COLO829 (cell line): Measurements from ENCODE around the gene CDK16.

Experiments used
- DNase-seq: peaks from one replicate; pipeline ENCODE4 v3.0.0; 2012; ENCODE audit warnings: low spot score

CDK16 gene

GRCh38 chrX:47186096-47186740 lies 32.3 kb upstream of the CDK16 start:
- DNase-seq: no peak

GRCh38 chrX:47187106-47187677 lies 31.3 kb upstream of the CDK16 start:
- no peak for DNase-seq

GRCh38 chrX:47189906-47190305 lies 28.6 kb upstream of the CDK16 start:
- no peak for DNase-seq

GRCh38 chrX:47190445-47191269 lies 27.8 kb upstream of the CDK16 start:
- peak; percentile 80 for DNase-seq

DNA sequence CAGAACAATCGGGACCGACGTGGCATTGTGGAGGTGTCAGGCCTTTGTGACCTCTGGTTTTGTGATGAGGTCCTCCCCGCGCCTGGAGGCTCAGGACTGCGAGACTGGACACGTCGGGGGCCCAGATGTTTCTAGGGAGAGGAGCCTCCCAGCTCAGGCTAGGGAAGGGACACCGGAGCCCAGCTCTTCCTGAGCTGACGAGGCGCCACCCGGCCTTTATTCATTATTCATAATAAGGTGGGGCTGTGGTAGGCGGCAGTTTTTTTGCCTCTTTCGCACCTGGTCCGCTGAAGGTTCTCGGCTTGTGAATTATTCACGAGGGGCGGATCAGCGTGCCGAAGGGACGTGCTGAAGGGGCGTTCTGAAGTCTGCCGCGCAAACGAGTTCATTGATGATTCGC lies 27.1 kb upstream of the CDK16 start:
- DNase-seq: no peak

DNA sequence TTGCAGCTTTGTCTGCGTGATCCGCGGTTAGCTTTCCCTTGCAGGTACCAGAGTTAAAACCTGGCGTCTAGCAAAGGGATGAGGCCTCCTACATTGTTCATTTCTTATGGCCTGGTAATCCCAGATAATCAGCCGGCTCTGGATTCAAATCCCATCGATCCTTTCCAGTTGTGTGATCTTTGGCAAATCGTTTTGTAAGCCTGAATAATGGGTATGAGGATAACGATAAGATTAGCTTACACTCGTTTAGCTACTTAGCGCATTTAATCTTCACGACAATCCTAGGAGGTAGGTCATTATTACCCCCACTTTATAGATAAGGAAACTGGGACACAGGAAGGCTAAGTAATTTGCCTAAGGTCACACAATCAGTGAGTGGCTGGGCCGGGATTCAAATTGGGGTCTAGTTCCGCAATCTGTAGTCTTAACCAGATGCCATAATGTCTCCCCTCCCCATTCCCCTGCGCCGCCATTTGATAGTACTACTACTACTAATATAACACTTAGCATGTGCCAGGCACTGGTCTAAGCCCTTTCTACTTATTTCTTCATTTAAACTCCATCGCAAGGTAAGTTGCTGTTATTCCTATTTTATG lies 26.6 kb upstream of the CDK16 start:
- no peak for DNase-seq

DNA sequence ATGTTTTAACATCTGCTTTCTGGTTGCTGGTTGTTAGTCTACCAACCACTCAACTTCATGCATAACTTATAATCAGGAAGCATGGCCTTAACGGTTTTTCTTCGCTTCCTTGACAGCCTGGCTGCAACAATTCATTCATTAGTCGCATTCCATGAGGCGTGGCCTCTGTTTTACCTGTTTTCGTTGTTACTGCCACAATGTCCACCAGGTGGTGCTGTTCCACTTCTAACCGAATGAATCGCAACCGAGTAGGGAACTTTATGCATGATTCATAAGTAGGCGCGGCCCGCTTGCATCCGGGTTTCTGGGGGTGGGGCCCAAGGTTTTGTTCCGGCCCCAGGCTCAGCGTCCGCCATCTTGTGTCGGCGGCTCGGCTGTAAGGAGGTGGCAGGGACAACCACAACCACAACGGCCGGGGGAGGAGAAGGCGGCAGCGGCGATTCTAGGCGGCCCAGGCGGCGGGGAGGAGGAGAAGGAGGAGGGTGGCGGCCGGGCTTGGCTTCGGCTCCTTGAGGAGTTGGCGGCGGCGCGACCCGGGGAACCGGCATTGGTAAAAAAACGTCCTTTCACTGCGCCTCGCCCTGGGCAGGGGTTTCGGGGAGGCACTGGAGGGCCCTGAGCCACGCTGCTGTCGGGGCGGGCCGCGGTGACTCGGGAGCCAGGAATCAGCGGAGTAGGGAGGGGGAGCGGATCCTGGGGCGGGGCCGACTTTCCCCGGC lies 24.8 kb upstream of the CDK16 start, which contains the start of gene UBA1:
TSS of gene UBA1 (plus strand) at position 355 of the 719 bp plus-strand sequence. CDS start 4,974 bp downstream, outside the sequence.
- DNase-seq: peak; percentile 91

GRCh38 chrX:47194194-47194787 lies 24.2 kb upstream of the CDK16 start:
- no peak for DNase-seq

DNA sequence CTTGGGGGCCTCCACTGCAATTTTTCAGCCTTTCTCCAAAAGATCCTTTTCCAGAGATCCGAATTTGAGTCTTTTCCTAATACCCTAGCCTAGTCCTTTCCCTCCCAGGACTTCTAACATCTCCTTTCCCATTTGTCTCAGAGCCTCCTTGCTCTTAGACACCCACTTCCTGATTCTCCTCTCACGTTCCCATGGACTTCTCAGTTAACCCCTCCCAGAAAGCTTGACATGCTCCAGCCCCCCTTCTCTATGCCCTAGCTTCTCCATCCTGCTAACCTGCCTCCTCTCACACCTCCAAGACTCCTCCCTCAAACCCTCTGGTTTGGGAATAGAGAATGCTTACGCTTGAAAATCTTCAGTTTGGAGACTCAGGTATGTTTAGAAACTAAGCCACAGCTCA lies 22.4 kb upstream of the CDK16 start:
- no peak for DNase-seq

- DNase-seq: no peak
Observed at GRCh38 chrX:47197526-47197925, 21.0 kb upstream of the CDK16 start.

GRCh38 chrX:47198026-47198686 lies 20.3 kb upstream of the CDK16 start:
- no peak for DNase-seq

DNA sequence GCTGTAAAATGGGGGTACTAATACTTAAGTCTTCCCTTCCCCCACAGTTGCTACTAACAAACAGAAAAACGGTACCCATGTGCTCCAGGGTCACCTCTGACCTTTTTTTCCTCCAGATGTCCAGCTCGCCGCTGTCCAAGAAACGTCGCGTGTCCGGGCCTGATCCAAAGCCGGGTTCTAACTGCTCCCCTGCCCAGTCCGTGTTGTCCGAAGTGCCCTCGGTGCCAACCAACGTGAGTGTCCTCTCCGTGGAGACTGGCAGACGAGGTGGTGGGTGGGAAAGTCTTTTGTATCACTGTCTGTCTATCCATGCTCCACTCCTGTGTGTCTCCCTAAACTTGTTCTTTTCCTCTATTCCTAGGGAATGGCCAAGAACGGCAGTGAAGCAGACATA lies 19.8 kb upstream of the CDK16 start:
- DNase-seq: no peak

- no peak for DNase-seq
Observed at GRCh38 chrX:47199286-47199685, 19.2 kb upstream of the CDK16 start.

- DNase-seq: no peak
Observed at GRCh38 chrX:47200385-47201150, 17.9 kb upstream of the CDK16 start.

- DNase-seq: no peak
Observed at GRCh38 chrX:47201345-47201944, 17.0 kb upstream of the CDK16 start.

GRCh38 chrX:47202316-47202715 lies 16.2 kb upstream of the CDK16 start:
- DNase-seq: no peak

GRCh38 chrX:47202877-47203276 lies 15.6 kb upstream of the CDK16 start:
- no peak for DNase-seq

DNA sequence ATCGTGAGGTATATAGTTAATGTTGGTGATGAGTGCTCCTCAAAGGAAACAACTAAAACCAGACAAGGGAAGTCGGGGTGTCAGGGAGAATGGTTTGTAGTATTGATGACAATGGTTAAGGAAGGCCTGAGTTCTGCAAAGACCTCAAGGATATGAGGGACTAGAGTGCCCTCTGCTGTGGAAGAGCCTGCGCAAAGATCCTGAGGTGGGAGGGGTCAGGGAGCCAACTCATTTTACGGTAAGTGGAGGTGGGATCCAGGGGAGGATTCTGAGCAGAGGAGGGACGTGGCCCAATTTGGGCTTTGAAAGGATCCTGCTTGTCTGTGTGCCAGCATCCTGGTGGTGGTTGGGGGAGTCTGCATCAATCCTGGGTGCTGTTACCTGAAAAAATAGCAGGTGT lies 13.5 kb upstream of the CDK16 start:
- no peak for DNase-seq

DNA sequence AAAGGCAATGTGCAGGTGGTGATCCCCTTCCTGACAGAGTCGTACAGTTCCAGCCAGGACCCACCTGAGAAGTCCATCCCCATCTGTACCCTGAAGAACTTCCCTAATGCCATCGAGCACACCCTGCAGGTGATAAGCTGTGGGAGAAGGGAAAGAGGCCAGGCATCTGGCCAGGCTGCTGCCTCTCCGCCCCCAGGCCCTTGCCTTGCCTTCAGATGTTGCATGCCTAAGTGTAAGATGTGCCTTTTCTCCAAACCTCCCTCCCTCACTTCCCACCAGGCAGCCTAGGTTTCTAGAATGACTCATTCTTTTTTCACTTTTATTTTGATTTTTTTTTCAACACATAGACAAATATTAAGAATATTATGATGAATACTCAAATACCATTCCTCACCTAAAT lies 12.2 kb upstream of the CDK16 start:
- DNase-seq: no peak

GRCh38 chrX:47208108-47208507 lies 10.4 kb upstream of the CDK16 start:
- no peak for DNase-seq
